Mesothelial cell of epicardium (in vitro differentiated cells): ENCODE data around the gene MESD. TPM values are rescaled to one million over a fixed set of nuclear protein-coding genes. Genes with fewer than 3 reads are reported as not detected.

Experiments
- DNase-seq, 2 experiments: peaks; one replicate each; pipeline ENCODE4 v3.0.0; 2021; ENCODE audit warnings: low spot score in 2 of 2; ENCODE audit not compliant: unreplicated experiment in 2 of 2
- H3K27ac Mint-ChIP-seq: 2 replicates; pipeline ENCODE4 v1.8.0; 2021; ENCODE audit warnings: mixed read lengths
- H3K27me3 Mint-ChIP-seq: 2 replicates; pipeline ENCODE4 v1.8.0; 2021; ENCODE audit warnings: low read depth, mixed read lengths
- H3K36me3 Mint-ChIP-seq: 2 replicates; pipeline ENCODE4 v1.8.0; 2021; ENCODE audit warnings: mixed read lengths
- H3K4me1 Mint-ChIP-seq: 2 replicates; pipeline ENCODE4 v1.8.0; 2021; ENCODE audit warnings: mixed read lengths
- H3K4me3 Mint-ChIP-seq: 2 replicates; pipeline ENCODE4 v1.8.0; 2021; ENCODE audit warnings: mild to moderate bottlenecking, moderate library complexity, mixed read lengths
- H3K9me3 Mint-ChIP-seq: 2 replicates; pipeline ENCODE4 v1.8.0; 2021; ENCODE audit warnings: mixed read lengths
- CTCF ChIP-seq: fragments of 200-600 bp; sonication (generic); IDR thresholded peaks from one replicate; pipeline ENCODE4 v1.5.0; 2021; ENCODE audit warnings: antibody characterized with exemption; ENCODE audit not compliant: unreplicated experiment
- total RNA-seq: library from RNA; stranded (reverse); gene quantifications from 3 replicates; pipeline ENCODE4 v1.2.1, GENCODE V29; 2021

MESD gene
- total RNA-seq, 1 donor from 2014 or later: 34.9 TPM

DNA sequence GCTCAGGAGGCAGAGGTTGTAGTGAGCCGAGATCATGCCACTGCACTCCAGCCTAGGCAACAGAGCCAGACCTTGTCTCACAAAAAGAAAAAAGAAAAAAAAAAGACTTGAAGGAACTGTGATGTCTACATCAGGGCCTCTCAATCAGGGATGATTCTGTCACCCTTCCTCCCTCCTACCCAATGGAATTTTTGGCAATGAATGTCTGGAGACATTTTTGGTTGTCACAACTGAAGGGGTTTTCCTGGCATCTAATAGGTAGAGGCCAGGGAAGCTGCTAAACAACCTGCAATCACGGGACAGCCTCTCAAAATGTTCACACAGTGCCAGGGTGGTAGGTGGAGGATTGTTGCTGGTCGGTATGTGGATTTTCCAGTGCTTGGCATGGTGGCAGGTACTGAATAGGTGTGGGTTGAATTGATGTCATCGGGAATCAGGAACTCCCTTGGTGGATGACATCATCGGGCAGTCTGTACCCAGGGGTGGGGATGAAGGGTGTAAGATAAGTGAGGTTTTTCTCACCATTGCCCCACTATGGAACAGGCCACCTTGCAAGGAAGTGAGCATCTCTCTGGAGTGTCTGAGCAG is 71.3 kb downstream of the MESD start:
- no peak overlapping the region for H3K4me3 Mint-ChIP-seq
- no peak for DNase-seq
- H3K9me3 Mint-ChIP-seq: no peaks in the 10 kb centered on the region
- H3K4me1 Mint-ChIP-seq: peaks cover 14% of the 10 kb centered on the region
- no peaks in the 10 kb centered on the region for H3K36me3 Mint-ChIP-seq
- H3K27ac Mint-ChIP-seq: no peak overlapping the region
- no peak for TF ChIP-seq CTCF
- no peaks in the 10 kb centered on the region for H3K27me3 Mint-ChIP-seq

- Mint-ChIP-seq H3K9me3 (no peaks in the 10 kb centered on the region), H3K4me1 (peaks cover 14% of the 10 kb centered on the region), H3K36me3 (no peaks in the 10 kb centered on the region), H3K27me3 (no peaks in the 10 kb centered on the region), H3K4me3 (no peak overlapping the region), H3K27ac (no peak overlapping the region)
- TF ChIP-seq CTCF: no peak
- no peak for DNase-seq
Measured at GRCh38 chr15:80916056-80916455, 73.6 kb downstream of the MESD start.

DNA sequence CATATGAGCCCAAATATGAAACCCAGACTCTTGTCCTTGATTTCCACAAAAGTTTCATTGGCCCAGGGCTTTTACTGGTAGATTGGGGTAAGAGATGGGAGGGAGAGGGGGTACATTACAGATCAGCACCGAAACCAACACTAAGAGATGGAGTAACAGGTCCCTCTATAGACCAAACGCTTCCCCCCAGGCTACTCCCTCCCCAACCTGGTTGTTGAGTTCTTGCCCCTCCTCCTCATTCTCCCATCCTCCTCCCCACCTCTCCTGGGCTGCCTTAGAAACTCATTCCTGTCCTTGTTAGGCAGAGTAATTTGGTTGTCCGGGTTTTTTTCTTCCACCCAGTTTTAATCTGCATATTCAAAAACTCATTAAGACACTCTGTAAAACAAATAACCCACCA is 74.1 kb downstream of the MESD start:
- TF ChIP-seq CTCF: no peak
- Mint-ChIP-seq H3K27me3 (no peaks in the 10 kb centered on the region), H3K36me3 (no peaks in the 10 kb centered on the region), H3K27ac (no peak overlapping the region), H3K4me3 (no peak overlapping the region), H3K4me1 (peaks cover 14% of the 10 kb centered on the region), H3K9me3 (no peaks in the 10 kb centered on the region)
- no peak for DNase-seq

- Mint-ChIP-seq H3K4me3 (no peak overlapping the region), H3K36me3 (peaks cover 16% of the 10 kb centered on the region), H3K27ac (no peak overlapping the region), H3K9me3 (peaks cover 10% of the 10 kb centered on the region), H3K4me1 (peaks cover 14% of the 10 kb centered on the region), H3K27me3 (no peaks in the 10 kb centered on the region)
- DNase-seq: no peak
- TF ChIP-seq CTCF: no peak
Measured at GRCh38 chr15:80913541-80913940, 76.1 kb downstream of the MESD start.

- Mint-ChIP-seq H3K9me3 (peaks cover 10% of the 10 kb centered on the region), H3K27ac (no peak overlapping the region), H3K4me1 (peaks cover 14% of the 10 kb centered on the region), H3K36me3 (peaks cover 17% of the 10 kb centered on the region), H3K27me3 (no peaks in the 10 kb centered on the region), H3K4me3 (no peak overlapping the region)
- DNase-seq: no peak
- TF ChIP-seq CTCF: no peak
Measured at GRCh38 chr15:80912673-80913072, 76.9 kb downstream of the MESD start.

GRCh38 chr15:80911821-80912220 is 77.8 kb downstream of the MESD start:
- Mint-ChIP-seq H3K36me3 (peaks cover 18% of the 10 kb centered on the region), H3K27me3 (no peaks in the 10 kb centered on the region), H3K9me3 (peaks cover 10% of the 10 kb centered on the region), H3K4me1 (peaks cover 14% of the 10 kb centered on the region), H3K4me3 (no peak overlapping the region), H3K27ac (no peak overlapping the region)
- TF ChIP-seq CTCF: no peak
- DNase-seq: no peak
